BJ (cell line): ENCODE measurements around the gene CFP. TPM values are rescaled to one million over a fixed set of nuclear protein-coding genes. Genes with fewer than 3 reads are reported as not detected.

Experiments used
- CTCF ChIA-PET: fragments of 350-600 bp; formaldehyde crosslinking; extraction: SDS; loops from one replicate; lab custom pipeline; 2021; ENCODE audit warnings: antibody characterized with exemption, inconsistent platforms; lab: Yijun Ruan, JAX
- POLR2A ChIA-PET: fragments of 300-600 bp; sonication (Branson Sonifier 250); formaldehyde crosslinking; extraction: SDS; loops from one replicate; lab custom pipeline; 2021; ENCODE audit warnings: antibody characterized with exemption; lab: Charles Lee
- DNase-seq: peaks from one replicate; pipeline ENCODE4 v3.0.0-alpha.2; 2011; ENCODE audit warnings: low read depth
- H3K27me3 ChIP-seq: 2 replicates; pipeline ENCODE4 v1.6.0; 2011; ENCODE audit warnings: low read length; ENCODE audit not compliant: control insufficient read depth, insufficient read depth
- H3K36me3 ChIP-seq: 2 replicates; pipeline ENCODE4 v1.5.1; 2011; ENCODE audit warnings: low read length; ENCODE audit not compliant: control insufficient read depth, insufficient read depth
- H3K4me3 ChIP-seq: 2 replicates; pipeline ENCODE4 v1.5.1; 2011; ENCODE audit warnings: low read depth, mild to moderate bottlenecking, control low read depth, low read length
- polyA plus RNA-seq: library from polyadenylated mRNA; depleted of rRNA; stranded (reverse); fragments of >200 nt; gene quantifications from 2 replicates; pipeline ENCODE4 v1.2.3, GENCODE V29; 2011
- TF ChIP-seq, protein P1 (sequence below): IDR thresholded peaks from 2 replicates; pipeline ENCODE4 v1.5.1; 2011; ENCODE audit warnings: low read depth, mild to moderate bottlenecking, control low read depth, inconsistent platforms, low read length, moderate library complexity; ENCODE audit not compliant: insufficient read depth

The CFP gene
- polyA plus RNA-seq, 1 experiment, result 0.05 TPM

DNA sequence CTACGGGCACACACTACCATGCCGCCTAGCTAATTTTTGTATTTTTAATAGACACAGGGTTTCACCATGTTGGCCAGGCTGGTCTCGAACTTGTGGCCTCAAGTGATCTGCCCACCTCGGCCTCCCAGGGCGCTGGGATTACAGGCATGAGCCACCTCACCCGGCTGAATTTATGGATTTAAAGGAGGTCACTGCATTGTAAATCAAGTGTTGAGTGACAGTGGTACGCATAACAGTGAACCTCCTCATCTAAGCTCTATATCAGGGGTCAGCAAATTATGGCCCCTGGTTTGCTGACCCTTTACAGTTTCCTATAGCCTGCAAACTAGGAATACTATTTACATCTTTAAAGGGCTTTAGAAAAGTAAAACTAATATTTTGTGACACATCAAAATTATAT lies 31.8 kb upstream of the CFP start:
- CTCF ChIA-PET, result no interaction called here
- TF ChIP-seq, protein P1, sequence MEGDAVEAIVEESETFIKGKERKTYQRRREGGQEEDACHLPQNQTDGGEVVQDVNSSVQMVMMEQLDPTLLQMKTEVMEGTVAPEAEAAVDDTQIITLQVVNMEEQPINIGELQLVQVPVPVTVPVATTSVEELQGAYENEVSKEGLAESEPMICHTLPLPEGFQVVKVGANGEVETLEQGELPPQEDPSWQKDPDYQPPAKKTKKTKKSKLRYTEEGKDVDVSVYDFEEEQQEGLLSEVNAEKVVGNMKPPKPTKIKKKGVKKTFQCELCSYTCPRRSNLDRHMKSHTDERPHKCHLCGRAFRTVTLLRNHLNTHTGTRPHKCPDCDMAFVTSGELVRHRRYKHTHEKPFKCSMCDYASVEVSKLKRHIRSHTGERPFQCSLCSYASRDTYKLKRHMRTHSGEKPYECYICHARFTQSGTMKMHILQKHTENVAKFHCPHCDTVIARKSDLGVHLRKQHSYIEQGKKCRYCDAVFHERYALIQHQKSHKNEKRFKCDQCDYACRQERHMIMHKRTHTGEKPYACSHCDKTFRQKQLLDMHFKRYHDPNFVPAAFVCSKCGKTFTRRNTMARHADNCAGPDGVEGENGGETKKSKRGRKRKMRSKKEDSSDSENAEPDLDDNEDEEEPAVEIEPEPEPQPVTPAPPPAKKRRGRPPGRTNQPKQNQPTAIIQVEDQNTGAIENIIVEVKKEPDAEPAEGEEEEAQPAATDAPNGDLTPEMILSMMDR, result no peak
- H3K4me3 ChIP-seq, result no peak overlapping the region
- H3K36me3 ChIP-seq, result no peaks in the 10 kb centered on the region; the same call in 1 of the 2 replicates
- no peaks in the 10 kb centered on the region for H3K27me3 ChIP-seq
- POLR2A ChIA-PET, result no interaction called here
- DNase-seq, result no peak

DNA sequence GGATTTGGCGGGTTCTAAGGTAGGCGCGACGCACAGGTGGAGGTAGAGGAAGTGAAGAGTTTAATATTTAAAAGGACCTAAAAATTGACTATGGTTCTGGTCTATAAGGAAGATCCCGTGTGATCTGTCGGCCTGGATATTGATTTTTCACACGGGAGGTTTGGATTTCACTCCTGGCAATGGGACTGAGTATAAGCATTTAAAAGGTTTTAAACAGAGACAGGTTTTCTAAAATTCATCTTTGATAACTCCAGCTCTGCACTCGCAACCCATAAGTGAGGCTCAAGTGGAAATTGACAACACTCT lies 29.6 kb upstream of the CFP start:
- H3K36me3 ChIP-seq, result peaks cover 3% of the 10 kb centered on the region
- TF ChIP-seq, protein P1, result no peak
- ChIA-PET POLR2A (no interaction called here), CTCF (no interaction called here)
- peak overlapping the region; percentile 66 for H3K4me3 ChIP-seq
- no peak for DNase-seq
- no peaks in the 10 kb centered on the region for H3K27me3 ChIP-seq

DNA sequence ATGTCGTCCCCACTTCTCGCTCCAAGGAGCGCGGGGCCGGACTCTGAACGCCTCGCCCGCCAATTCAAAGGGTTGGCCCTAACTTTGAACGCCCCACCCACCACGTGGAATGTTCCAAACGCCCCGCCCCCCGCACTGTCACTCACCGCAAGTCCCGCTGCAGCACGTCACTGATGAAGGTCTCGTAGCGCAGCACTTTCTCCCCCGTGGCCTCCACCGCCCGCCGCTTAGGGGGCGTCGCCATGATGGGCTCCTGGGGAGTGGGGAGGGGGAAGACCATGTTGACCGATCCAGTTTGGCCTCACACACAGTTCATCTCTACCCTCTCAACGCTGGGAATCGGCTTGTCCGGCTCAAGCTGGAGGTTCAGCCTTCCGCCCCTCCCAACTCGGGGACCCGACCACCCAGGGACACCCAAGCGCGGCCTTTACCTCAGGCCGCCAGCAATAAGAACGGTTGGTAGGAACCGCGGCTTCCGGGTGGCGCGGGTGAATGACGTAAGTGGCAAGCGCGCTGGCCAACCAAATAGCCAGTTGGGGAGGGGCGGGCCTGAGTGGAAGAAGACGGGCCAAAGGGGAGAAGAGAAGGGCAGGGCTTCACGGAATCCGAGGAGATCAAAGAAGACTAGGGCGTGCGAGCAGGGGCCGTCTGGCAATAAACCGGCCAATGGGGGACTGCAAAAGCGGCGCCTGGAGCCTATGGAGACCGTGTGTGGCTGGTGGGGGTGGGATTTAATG lies 29.1 kb upstream of the CFP start, which contains the start of gene UXT:
TSS of gene UXT (minus strand) at position 497 of the 737 bp plus-strand sequence. CDS start at position 244, 253 bp downstream.
- peaks cover 3% of the 10 kb centered on the region for H3K36me3 ChIP-seq
- POLR2A ChIA-PET, result no interaction called here
- peak; percentile 67 for DNase-seq
- no peaks in the 10 kb centered on the region for H3K27me3 ChIP-seq
- CTCF ChIA-PET, result no interaction called here
- TF ChIP-seq, protein P1, result no peak
- H3K4me3 ChIP-seq, result peak within 1 kb of the TSS; percentile 66

DNA sequence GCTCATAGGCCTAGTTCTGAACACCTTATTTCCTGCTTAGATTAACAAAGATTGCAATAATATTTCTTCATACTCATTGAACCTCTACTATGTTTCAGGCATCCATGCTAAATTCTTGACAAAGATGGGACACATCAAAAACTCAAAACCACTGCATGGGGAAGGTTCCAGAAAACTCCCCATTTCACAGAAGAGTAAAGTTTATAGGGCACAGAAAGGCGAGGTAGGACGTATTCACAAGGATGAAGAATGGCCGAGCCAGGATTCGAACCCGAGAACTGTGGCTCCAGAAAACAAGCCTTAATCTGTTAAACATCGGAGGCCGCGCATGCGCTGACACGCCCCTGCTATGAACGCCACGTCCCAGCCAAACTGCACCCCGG lies 28.6 kb upstream of the CFP start:
- no peak for DNase-seq
- ChIA-PET CTCF (no interaction called here), POLR2A (no interaction called here)
- peaks cover 3% of the 10 kb centered on the region for H3K36me3 ChIP-seq
- TF ChIP-seq, protein P1, result no peak
- peak overlapping the region; percentile 66 for H3K4me3 ChIP-seq
- H3K27me3 ChIP-seq, result no peaks in the 10 kb centered on the region

DNA sequence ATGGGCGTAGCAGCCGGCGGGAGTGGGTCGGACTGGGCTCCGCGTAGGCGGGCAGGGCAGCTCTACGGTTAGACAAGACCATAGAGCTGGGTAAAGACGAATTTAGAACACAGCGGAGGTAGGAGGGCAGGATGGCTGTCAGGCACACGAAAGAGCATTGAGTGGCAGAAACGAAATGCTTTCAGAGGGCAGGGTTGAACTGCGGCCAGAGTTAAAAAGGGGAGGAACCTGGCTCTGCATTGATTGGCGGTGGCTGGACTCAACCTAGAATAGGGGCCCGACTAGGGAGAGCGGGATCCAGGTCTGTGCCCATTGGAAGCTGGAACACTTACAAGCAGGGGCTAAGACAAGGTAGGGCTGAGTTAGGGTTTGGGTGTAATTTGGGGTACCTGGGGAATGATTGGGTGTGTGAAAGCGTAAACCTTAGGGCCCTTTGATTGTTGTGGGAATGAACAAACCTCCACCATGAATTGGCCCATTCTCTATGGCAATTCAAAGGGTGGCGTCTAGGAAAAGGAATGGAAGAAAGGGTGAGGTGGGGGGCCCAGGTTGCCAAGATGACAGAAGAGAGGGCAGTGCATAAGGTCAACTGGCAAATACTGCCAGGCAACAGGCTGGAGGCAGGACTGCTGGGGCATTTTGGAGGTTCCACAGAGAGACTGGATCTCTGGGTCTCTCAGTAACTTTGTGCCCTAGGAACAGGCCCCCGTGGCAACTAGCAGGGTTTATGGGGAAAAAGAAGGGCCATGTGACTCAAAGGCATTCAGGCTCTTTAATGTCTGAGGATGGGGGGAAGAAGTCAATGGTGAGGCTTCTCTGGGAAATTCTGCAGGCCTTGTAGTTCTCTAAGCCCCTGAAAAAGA lies 21.5 kb upstream of the CFP start:
- Histone ChIP-seq H3K36me3 (peaks cover 3% of the 10 kb centered on the region), H3K27me3 (no peaks in the 10 kb centered on the region), H3K4me3 (peak overlapping the region; percentile 28)
- no peak for DNase-seq
- TF ChIP-seq, protein P1, result no peak
- ChIA-PET CTCF (interaction anchor here (0.5 kb wide), 1 partner anchor 111 kb away, joined by 3 read pairs; no protein-coding TSS in a partner anchor), POLR2A (no interaction called here)
